Measurements from ENCODE around the gene PCSK5.
"Not testable (repeated sequence)": the region's sequence is repeated elsewhere in the genome, so short reads cannot be mapped to it uniquely, and the experiment has no call there.

- TF ChIP-seq CTCF, POLR2A (IDR thresholded peaks at IDR 0.05): not testable (repeated sequence)
Measured at GRCh38 chr9:75963321-75963720, 72.8 kb downstream of the PCSK5 start.

Measured in adrenal gland (tissue), 5 donors.